Endothelial cell of umbilical vein (primary cell): ENCODE measurements around the gene RALA. TPM values are rescaled to one million over a fixed set of nuclear protein-coding genes. Genes with fewer than 3 reads are reported as not detected.

Source experiments
- BruUV-seq: library from RNA; stranded (reverse); fragments of 400-500 nt; replicated peaks from 2 replicates; lab custom pipeline; 2021; lab: Mats Ljungman, UMichigan
- CTCF ChIA-PET: fragments of 300-600, 350-600 bp; sonication (Branson Sonifier 250); formaldehyde crosslinking; loops from one replicate; lab custom pipeline; 2021; ENCODE audit warnings: antibody characterized with exemption, inconsistent platforms; lab: Charles Lee
- POLR2A ChIA-PET: fragments of 300-600, 350-600 bp; sonication (Branson Sonifier 250); formaldehyde crosslinking; loops from one replicate; lab custom pipeline; 2021; ENCODE audit warnings: antibody characterized with exemption, inconsistent platforms; lab: Charles Lee
- DNase-seq: peaks from one replicate; pipeline ENCODE4 v3.0.0-alpha.2; 2011; ENCODE audit warnings: low read depth, low spot score
- FAIRE-seq: peaks from 2 replicates; lab custom pipeline; 2011; peaks lifted over from hg19 to GRCh38; lab: Jason Lieb, UNC
- H2AFZ ChIP-seq: 2 replicates; pipeline ENCODE4 v1.6.0; 2012; ENCODE audit warnings: low read depth, low read length, control low read depth, inconsistent platforms
- H3K27ac ChIP-seq: 2 replicates; pipeline ENCODE4 v1.5.1; 2011; ENCODE audit warnings: low read depth, mild to moderate bottlenecking, control low read depth, low read length, moderate library complexity; ENCODE audit not compliant: insufficient read depth
- H3K27me3 ChIP-seq, 2 experiments: 2 replicates each; pipeline versions ENCODE4 v1.6.0 to v1.6.1; 2011; ENCODE audit warnings: low read length in 2 of 2, mixed read lengths in 1 of 2; ENCODE audit not compliant: control insufficient read depth in 2 of 2, insufficient read depth in 2 of 2
- H3K36me3 ChIP-seq, 2 experiments: 2 replicates in 1 of 2; 3 replicates in 1 of 2; pipeline ENCODE4 v1.5.1; 2011; ENCODE audit warnings: low read length in 2 of 2, mild to moderate bottlenecking in 1 of 2, moderate library complexity in 1 of 2; ENCODE audit not compliant: control insufficient read depth in 2 of 2, insufficient read depth in 2 of 2; ENCODE audit errors: extremely low read depth in 1 of 2
- H3K4me1 ChIP-seq: 3 replicates; pipeline ENCODE4 v1.5.1; 2011; ENCODE audit warnings: mild to moderate bottlenecking, low read length; ENCODE audit not compliant: control insufficient read depth, insufficient read depth; ENCODE audit errors: extremely low read depth
- H3K4me2 ChIP-seq: 2 replicates; pipeline ENCODE4 v1.6.1; 2011; ENCODE audit warnings: low read length, control low read depth, mixed read lengths; ENCODE audit not compliant: insufficient read depth
- H3K4me3 ChIP-seq, 3 experiments: fragments of 200-600 bp in 1 of 3; sonication (generic), shearing (Covaris generic) in 1 of 3; replicated peaks in 1 of 3; 2 replicates each; pipeline ENCODE4 v1.5.1; 2011 to 2016; ENCODE audit warnings: control low read depth in 3 of 3, low read length in 3 of 3, mild to moderate bottlenecking in 2 of 3, inconsistent platforms in 1 of 3, low read depth in 1 of 3, moderate library complexity in 1 of 3; ENCODE audit not compliant: insufficient read depth in 1 of 3
- H3K79me2 ChIP-seq: 2 replicates; pipeline ENCODE4 v1.6.0; 2012; ENCODE audit warnings: low read length, inconsistent platforms; ENCODE audit not compliant: control insufficient read depth, insufficient read depth
- H3K9ac ChIP-seq: replicated peaks from 2 replicates; pipeline ENCODE3; 2011; ENCODE audit warnings: low read length, control low read depth; ENCODE audit not compliant: insufficient read depth; ENCODE audit errors: extremely low read depth
- H3K9me1 ChIP-seq: replicated peaks from 3 replicates; pipeline ENCODE4 v1.6.0; 2011; ENCODE audit warnings: mild to moderate bottlenecking, low read length; ENCODE audit not compliant: control insufficient read depth, insufficient read depth; ENCODE audit errors: extremely low read depth
- H3K9me3 ChIP-seq: replicated peaks from 2 replicates; pipeline ENCODE4 v1.5.1; 2012; ENCODE audit warnings: low read length, inconsistent platforms; ENCODE audit not compliant: control insufficient read depth, insufficient read depth
- H4K20me1 ChIP-seq: replicated peaks from 2 replicates; pipeline ENCODE3; 2011; ENCODE audit warnings: mild to moderate bottlenecking, low read length; ENCODE audit not compliant: control insufficient read depth, insufficient read depth; ENCODE audit errors: extremely low read depth
- CTCF ChIP-seq, 2 donors: IDR thresholded peaks; 1 replicate in 1 of 2; 2 replicates in 1 of 2; pipeline ENCODE4 v1.5.1; 2011; ENCODE audit warnings: low read length in 2 of 2, mild to moderate bottlenecking in 2 of 2, moderate library complexity in 2 of 2, control low read depth in 1 of 2, inconsistent platforms in 1 of 2, low read depth in 1 of 2; ENCODE audit not compliant: insufficient read depth in 1 of 2; ENCODE audit errors: extremely low read depth in 1 of 2
- EZH2 ChIP-seq: IDR thresholded peaks from 2 replicates; pipeline ENCODE4 v1.6.1; 2012; ENCODE audit warnings: borderline replicate concordance, low read depth, mild to moderate bottlenecking, moderate library complexity, low read length, inconsistent platforms; ENCODE audit not compliant: severe bottlenecking
- FOS ChIP-seq: IDR thresholded peaks from 2 replicates; pipeline ENCODE4 v1.6.1; 2011; ENCODE audit warnings: mild to moderate bottlenecking, low read length, moderate library complexity, borderline replicate concordance; ENCODE audit not compliant: insufficient read depth
- GATA2 ChIP-seq: IDR thresholded peaks from 2 replicates; pipeline ENCODE4 v1.7.0; 2011; ENCODE audit warnings: low read depth, mild to moderate bottlenecking, moderate library complexity, mixed read lengths, low read length; ENCODE audit not compliant: insufficient read length, insufficient read depth
- JUN ChIP-seq: IDR thresholded peaks from 2 replicates; pipeline ENCODE4 v1.6.1; 2011; ENCODE audit warnings: borderline replicate concordance, low read depth; ENCODE audit not compliant: insufficient read length, insufficient read depth
- MAX ChIP-seq: IDR thresholded peaks from 2 replicates; pipeline ENCODE4 v1.6.1; 2011; ENCODE audit not compliant: insufficient read depth, insufficient read length
- MYC ChIP-seq: IDR thresholded peaks from one replicate; pipeline ENCODE4 v1.6.1; 2011; ENCODE audit warnings: mild to moderate bottlenecking, low read depth, low read length
- POLR2A ChIP-seq: IDR thresholded peaks from 2 replicates; pipeline ENCODE4 v1.6.1; 2012; ENCODE audit warnings: low read depth, mild to moderate bottlenecking, control low read depth, low read length
- POLR2AphosphoS5 ChIP-seq: IDR thresholded peaks from 2 replicates; pipeline ENCODE4 v1.6.1; 2012; ENCODE audit warnings: low read depth, mild to moderate bottlenecking, control low read depth, low read length, moderate library complexity; ENCODE audit not compliant: insufficient read depth
- dilution Hi-C: fragments of 300-500 bp; cut with MboI; formaldehyde crosslinking; loops from one replicate; pipeline ENCODE4 v1.15.0; 2019; ENCODE audit warnings: low sequenced_read_pairs; ENCODE audit not compliant: extremely low pct_ligation_motif_present
- intact Hi-C: fragments of 100-400 bp; cut with micrococcal nuclease; formaldehyde crosslinking; loops from one replicate; pipeline ENCODE4 v1.10.0; 2022
- polyA plus RNA-seq, 4 experiments: library from polyadenylated mRNA; depleted of rRNA in 3 of 4; stranded (reverse) in 3 of 4; unstranded in 1 of 4; fragments of >200 nt; gene quantifications; 2 replicates each; pipeline versions ENCODE4 v1.2.1 to v1.2.3, GENCODE V29; 2011 to 2012; ENCODE audit warnings: missing spikeins in 1 of 4
- total RNA-seq: library from RNA; stranded (reverse); gene quantifications from 2 replicates; pipeline ENCODE4 v1.2.3, GENCODE V29; 2021

The RALA gene
- total and polyA plus RNA-seq, 2 donors (not counting 3 experiments of a cell fraction or from before 2014, with no cell fraction given), result 91.1 to 191 TPM

- Histone ChIP-seq H3K27ac (peak overlapping the region; percentile 98), H3K79me2 (no peaks in the 10 kb centered on the region), H3K4me1 (peaks cover 59% of the 10 kb centered on the region), H2AFZ (peak overlapping the region; percentile 44), H3K36me3 (no peaks in the 10 kb centered on the region), H3K9me3 (no peaks in the 10 kb centered on the region), H3K9ac (no peak overlapping the region), H3K4me3 (no peak overlapping the region), H4K20me1 (no peaks in the 10 kb centered on the region), H3K9me1 (no peaks in the 10 kb centered on the region), H3K4me2 (no peak overlapping the region), H3K27me3 (no peaks in the 10 kb centered on the region)
- no TSS peak for BruUV-seq
- intact Hi-C loops (loop anchor here (2.0 kb wide), 1 partner anchor 94 kb away; no protein-coding TSS in a partner anchor), dilution Hi-C loops (no loop called here)
- DNase-seq, result no peak
- ChIA-PET POLR2A (interaction anchor here (0.5 to 2.1 kb wide), 2 partner anchors 25 to 36 kb away, joined by 6 to 7 read pairs; no protein-coding TSS in a partner anchor), CTCF (interaction anchor here (0.7 to 2.9 kb wide), 7 partner anchors 8 to 158 kb away, joined by 3 to 34 read pairs (median 5); partner anchors contain the start of gene RALA)
- FAIRE-seq, result no peak
- no peak for TF ChIP-seq JUN
- TF ChIP-seq POLR2AphosphoS5, result no peak
- TF ChIP-seq FOS, result no peak
- no peak for TF ChIP-seq EZH2
- TF ChIP-seq CTCF (IDR thresholded peaks at IDR 0.05; ENCODE audit: extremely low read depth in 1 of 2, insufficient read depth in 1 of 2, low read depth in 1 of 2, low read length in 2 of 2), result no peak
- TF ChIP-seq MAX, result no peak
- TF ChIP-seq GATA2, result no peak
- TF ChIP-seq POLR2A, result no peak
- no peak for TF ChIP-seq MYC
Measured at GRCh38 chr7:39588416-39588815, 35.0 kb upstream of the RALA start.
